NCI-H748 treated with DMSO at 0.1 percent for 48 hours (cell line): ENCODE data around the gene PALD1.

Source experiments
- DNase-seq: peaks from one replicate; lab custom pipeline; 2025; lab: John Stamatoyannopoulos, UW

PALD1 gene

GRCh38 chr10:70478191-70479164, at the start of gene PALD1:
Gene PALD1, plus strand, starts transcription at chr10:70478767. Its CDS starts 47,185 bp downstream, at chr10:70525952.
- DNase-seq = no peak

GRCh38 chr10:70430493-70431445, 47.8 kb upstream of the PALD1 start:
- DNase-seq = no peak

DNA sequence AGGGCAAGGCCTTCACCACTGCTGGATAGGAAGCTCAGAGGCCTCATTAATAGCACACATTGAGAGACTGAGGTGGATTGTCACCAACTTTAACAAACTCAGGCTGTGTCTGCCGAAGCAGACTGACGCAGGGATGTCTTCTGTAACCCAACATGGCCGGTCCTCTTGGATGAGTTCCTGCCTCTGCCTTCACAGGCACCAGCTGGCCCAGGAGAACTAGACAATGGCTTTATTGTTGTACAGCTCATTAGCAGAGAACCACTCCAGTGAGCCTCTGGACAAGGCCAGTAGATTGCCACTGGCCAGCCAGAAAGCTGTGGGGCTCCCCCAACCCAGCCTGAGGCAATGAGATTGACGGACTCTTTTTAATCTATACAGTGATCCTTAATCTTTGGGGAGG, 46.5 kb upstream of the PALD1 start:
- DNase-seq = no peak

DNA sequence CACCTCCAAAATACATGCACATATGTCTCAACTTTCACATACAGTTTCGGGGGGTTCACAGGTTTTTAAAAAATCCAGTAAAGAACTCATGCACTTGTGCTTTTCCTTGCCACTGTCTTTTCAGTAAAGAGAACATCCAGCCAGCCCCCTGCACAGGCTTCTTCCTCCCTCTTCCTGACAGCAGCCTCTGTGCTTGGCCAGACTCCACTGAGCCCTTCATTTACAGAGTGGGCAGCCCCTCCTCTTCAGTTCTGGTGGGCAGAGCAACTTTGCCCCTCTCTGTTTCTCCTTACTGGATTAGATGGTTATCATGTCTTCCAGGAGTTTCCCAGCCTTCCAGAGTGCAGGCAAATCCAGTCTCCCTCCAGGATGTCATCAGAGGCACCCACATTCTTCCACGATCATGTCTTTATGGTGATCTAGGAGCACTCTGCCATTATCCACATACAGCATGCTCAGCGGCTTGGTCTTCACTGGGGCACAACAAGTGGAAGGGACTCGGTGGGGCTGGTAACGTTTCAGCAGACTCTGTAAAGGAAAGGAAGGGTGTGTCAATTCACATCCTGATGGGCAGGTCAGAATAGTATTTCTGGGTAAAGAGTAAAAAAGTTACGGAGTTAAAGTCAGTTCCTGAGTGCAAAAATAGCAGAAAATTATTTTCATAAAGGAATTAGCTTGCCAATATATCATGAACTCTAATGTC, 45.9 kb upstream of the PALD1 start:
- no peak for DNase-seq

- no peak for DNase-seq
Measured at GRCh38 chr10:70433581-70434280, 44.8 kb upstream of the PALD1 start.

GRCh38 chr10:70435241-70436085, 43.1 kb upstream of the PALD1 start:
- DNase-seq = no peak

DNA sequence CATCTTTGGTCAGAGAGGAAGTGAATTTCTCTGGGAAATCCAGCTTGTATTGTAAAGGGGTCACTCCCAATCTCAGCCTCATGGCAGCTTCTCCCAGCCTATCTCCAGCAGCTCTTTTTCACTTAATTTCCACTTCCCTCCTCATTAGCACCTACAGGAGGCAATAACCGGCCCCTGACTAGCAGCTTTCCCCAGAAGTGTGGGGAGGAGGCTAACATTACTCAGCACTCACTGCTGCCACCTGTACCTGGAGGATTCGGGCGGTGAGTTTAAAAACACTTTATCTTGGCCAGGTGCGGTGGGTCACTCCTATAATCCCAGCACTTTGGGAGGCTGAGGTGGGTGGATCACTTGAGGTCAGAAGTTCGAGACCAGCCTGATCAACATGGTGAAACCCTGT, 40.8 kb upstream of the PALD1 start:
- DNase-seq = no peak

DNA sequence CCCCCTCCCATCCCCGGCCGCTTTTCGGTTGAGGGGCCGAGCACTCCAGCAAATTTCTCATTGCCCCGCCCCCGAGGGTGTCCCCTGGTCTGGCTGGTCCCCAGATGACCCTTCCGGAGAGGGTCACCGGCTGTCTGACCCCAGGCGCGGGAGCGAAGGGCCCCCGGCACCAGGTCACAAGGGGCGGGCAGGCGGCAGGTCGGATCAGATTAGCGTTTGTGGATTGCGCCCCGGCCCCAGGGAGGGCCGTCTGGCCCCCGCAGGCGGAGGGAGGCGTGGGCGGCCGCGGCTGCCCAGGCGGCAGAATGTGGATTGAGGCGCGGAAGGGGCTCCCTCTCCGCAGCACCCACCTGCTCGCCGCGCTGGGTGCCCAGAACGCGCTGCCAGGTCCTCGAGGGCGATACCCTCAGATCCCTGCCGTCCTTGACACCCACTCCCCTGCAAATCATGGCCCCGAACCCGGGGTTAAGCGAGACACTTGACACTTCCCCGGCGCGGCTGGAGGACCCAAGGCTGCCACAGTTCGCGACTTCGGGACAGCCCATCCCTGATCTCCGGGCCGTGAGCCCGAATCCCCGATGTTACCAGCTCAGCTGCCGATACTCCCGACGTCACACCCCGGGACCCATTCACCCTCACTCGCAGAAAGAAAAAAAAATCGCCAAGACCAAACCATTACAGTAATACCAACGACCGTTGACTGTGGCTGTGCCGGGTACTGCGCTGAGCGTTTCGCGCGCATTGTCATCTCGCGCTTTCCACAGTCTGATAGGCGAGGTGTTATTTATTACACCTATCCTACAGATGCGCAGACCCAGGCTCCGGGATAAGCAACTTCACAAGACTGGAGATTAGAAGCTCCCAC, 38.0 kb upstream of the PALD1 start:
- DNase-seq = no peak

- no peak for DNase-seq
Measured at GRCh38 chr10:70441161-70441894, 37.2 kb upstream of the PALD1 start, which contains the start of gene NODAL. Gene NODAL, minus strand, starts transcription at chr10:70441681. Its CDS starts 14 bp downstream, at chr10:70441667.

GRCh38 chr10:70441895-70442309, 36.7 kb upstream of the PALD1 start:
- DNase-seq = no peak

- DNase-seq = no peak
Measured at GRCh38 chr10:70442332-70442988, 36.1 kb upstream of the PALD1 start.

GRCh38 chr10:70444744-70445143, 33.8 kb upstream of the PALD1 start:
- DNase-seq = no peak

GRCh38 chr10:70445718-70446657, 32.6 kb upstream of the PALD1 start:
- no peak for DNase-seq

- DNase-seq = no peak
Measured at GRCh38 chr10:70448236-70448635, 30.3 kb upstream of the PALD1 start.

GRCh38 chr10:70455213-70455630, 23.3 kb upstream of the PALD1 start:
- no peak for DNase-seq

DNA sequence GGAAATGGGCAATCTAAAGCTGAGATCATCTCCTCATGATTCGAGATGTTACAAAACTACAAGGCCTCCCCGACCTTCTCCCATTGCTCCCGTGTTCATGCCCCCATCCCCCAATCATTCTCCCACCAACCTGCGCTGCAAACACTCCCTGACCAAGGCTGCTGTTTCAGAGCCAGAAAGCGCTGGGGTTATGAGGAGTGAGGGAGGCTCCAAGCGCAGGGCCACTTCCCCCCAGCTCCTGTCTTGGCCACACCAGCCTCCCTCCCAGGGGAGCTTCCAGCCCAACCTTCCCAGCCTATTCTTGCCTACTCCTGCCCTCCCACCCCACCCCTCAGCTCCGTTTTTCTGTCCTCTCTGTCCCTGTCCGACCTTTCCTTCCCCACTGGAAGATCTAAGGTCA, 22.4 kb upstream of the PALD1 start:
- DNase-seq = no peak

DNA sequence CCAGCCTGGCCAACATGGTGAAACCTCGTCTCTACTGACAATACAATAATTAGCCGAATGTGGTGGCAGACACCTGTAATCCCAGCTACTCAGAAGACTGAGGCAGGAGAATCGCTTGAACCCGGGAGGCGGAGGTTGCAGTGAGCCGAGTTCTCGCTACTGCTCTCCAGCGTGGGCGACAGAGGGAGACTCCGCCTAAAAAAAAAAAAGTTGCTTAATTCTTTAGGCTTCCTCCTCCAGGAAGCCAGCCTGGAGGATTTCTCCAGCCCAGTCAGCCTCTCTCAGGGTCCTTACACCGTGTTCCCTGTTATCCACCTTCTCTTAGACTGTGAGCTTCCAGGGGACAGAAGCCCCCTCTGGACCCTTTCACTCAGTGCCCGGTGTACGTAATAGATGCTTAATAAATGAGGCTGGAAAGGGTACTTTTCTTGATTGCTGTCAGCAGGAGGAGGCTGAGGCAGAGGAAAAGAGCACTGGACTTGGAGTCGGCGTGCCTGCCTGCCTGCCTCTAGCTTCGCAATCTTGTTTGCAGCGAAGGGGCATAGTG, 20.7 kb upstream of the PALD1 start:
- DNase-seq = no peak
